ENCODE results near the gene ACTN2. TPM values are rescaled to one million over a fixed set of nuclear protein-coding genes. Genes with fewer than 3 reads are reported as not detected.

The ACTN2 gene
- total and polyA plus RNA-seq, 2 donors (not counting 3 experiments of a cell fraction or from before 2014, with no cell fraction given): 0.22 to 0.55 TPM

DNA sequence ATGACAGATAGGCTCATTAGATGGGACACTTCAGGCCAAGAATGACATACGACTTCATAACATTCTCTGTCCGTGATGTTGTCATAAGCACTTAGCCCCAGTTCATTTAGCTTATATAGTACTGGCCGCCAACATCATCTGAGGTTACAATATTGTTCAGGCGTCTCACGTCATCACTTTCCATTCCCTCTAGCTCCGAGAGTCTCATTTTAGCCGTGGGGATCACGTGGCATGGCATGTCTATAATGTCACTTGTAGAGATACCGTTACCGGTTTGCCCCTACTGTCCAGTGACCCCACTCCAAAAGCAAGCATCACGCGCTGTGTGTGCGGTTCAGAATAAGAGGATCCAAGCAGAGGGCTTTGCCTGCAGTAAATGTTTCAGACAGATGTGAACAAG lies 47.4 kb upstream of the ACTN2 start:
- Histone ChIP-seq H3K9me3 (replicated peaks; ENCODE audit: control insufficient read depth, insufficient read depth, low read length) (no peaks in the 10 kb centered on the region), H3K36me3 (ENCODE audit: control insufficient read depth in 2 of 2, extremely low read depth in 1 of 2, insufficient read depth in 2 of 2, low read length in 2 of 2) (no peaks in the 10 kb centered on the region), H3K9ac (replicated peaks; ENCODE audit: extremely low read depth, insufficient read depth, low read length) (no peak overlapping the region), H3K27ac (ENCODE audit: insufficient read depth, low read depth, low read length) (no peak overlapping the region), H4K20me1 (replicated peaks; ENCODE audit: control insufficient read depth, extremely low read depth, insufficient read depth, low read length) (no peaks in the 10 kb centered on the region), H3K9me1 (replicated peaks; ENCODE audit: control insufficient read depth, extremely low read depth, insufficient read depth, low read length) (no peaks in the 10 kb centered on the region), H3K79me2 (ENCODE audit: control insufficient read depth, insufficient read depth, low read length) (no peaks in the 10 kb centered on the region), H3K4me3 (replicated peaks in 1 of 3; ENCODE audit: insufficient read depth in 1 of 3, low read depth in 1 of 3, low read length in 3 of 3) (no peak overlapping the region), H3K27me3 (ENCODE audit: control insufficient read depth in 2 of 2, insufficient read depth in 2 of 2, low read length in 2 of 2) (no peaks in the 10 kb centered on the region), H3K4me1 (ENCODE audit: control insufficient read depth, extremely low read depth, insufficient read depth, low read length) (no peaks in the 10 kb centered on the region), H3K4me2 (ENCODE audit: insufficient read depth, low read length) (no peak overlapping the region), H2AFZ (ENCODE audit: low read depth, low read length) (no peak overlapping the region)
- no peak for FAIRE-seq
- no TSS peak for BruUV-seq (replicated peaks)
- ChIA-PET CTCF (interaction anchor here (1.6 kb wide), 1 partner anchor 120 kb away, joined by 5 read pairs; no protein-coding TSS in a partner anchor), POLR2A (no interaction called here)
- dilution Hi-C loops (cut with MboI; ENCODE audit: extremely low pct_ligation_motif_present, low sequenced_read_pairs) (no loop called here), intact Hi-C loops (cut with micrococcal nuclease) (no loop called here)
- TF ChIP-seq MAX (IDR thresholded peaks at IDR 0.05; ENCODE audit: insufficient read depth, insufficient read length) (no peak), GATA2 (IDR thresholded peaks at IDR 0.05; ENCODE audit: insufficient read depth, insufficient read length, low read depth, low read length) (no peak), POLR2AphosphoS5 (IDR thresholded peaks at IDR 0.05; ENCODE audit: insufficient read depth, low read depth, low read length) (no peak), FOS (IDR thresholded peaks at IDR 0.05; ENCODE audit: borderline replicate concordance, insufficient read depth, low read length) (no peak), EZH2 (IDR thresholded peaks at IDR 0.05; ENCODE audit: borderline replicate concordance, low read depth, low read length, severe bottlenecking) (no peak), JUN (IDR thresholded peaks at IDR 0.05; ENCODE audit: borderline replicate concordance, insufficient read depth, insufficient read length, low read depth) (no peak), POLR2A (IDR thresholded peaks at IDR 0.05; ENCODE audit: low read depth, low read length) (no peak), MYC (IDR thresholded peaks at IDR 0.05; ENCODE audit: low read depth, low read length) (no peak), CTCF (IDR thresholded peaks at IDR 0.05; ENCODE audit: extremely low read depth in 1 of 2, insufficient read depth in 1 of 2, low read depth in 1 of 2, low read length in 2 of 2) (no peak)
- no peak for DNase-seq (ENCODE audit: low read depth, low spot score)

Measured in endothelial cell of umbilical vein (primary cell).